ENCODE measurements around the gene CACNB4. TPM values are rescaled to one million over a fixed set of nuclear protein-coding genes. Genes with fewer than 3 reads are reported as not detected.

Gene CACNB4
- polyA plus RNA-seq, 1 donor from 2014 or later = 29.0 TPM

- H3K9me2 ChIP-seq (ENCODE audit: insufficient read depth, low read length) = no peaks in the 10 kb centered on the region
- no peak for TF ChIP-seq EZH2 (IDR thresholded peaks at IDR 0.05; ENCODE audit: borderline replicate concordance, insufficient read depth, low read length, poor library complexity, severe bottlenecking)
- no peak for TF ChIP-seq RAD21 (conservative IDR thresholded peaks at IDR 0.05)
- no peak for TF ChIP-seq TAF1 (IDR thresholded peaks at IDR 0.05; ENCODE audit: low read depth)
- no peak for TF ChIP-seq CTCF (IDR thresholded peaks at IDR 0.05; ENCODE audit: poor library complexity, severe bottlenecking)
- no peak for TF ChIP-seq POLR2AphosphoS5 (IDR thresholded peaks at IDR 0.05)
- no peak for TF ChIP-seq REST (IDR thresholded peaks at IDR 0.05; ENCODE audit: borderline replicate concordance)
- TF ChIP-seq EP300 (conservative IDR thresholded peaks at IDR 0.05; ENCODE audit: poor library complexity, severe bottlenecking) = no peak
- no peak for TF ChIP-seq MXI1 (conservative IDR thresholded peaks at IDR 0.05; ENCODE audit: poor library complexity, severe bottlenecking)
- no peak for TF ChIP-seq SMC3 (conservative IDR thresholded peaks at IDR 0.05; ENCODE audit: poor library complexity)
These were observed 133.0 kb downstream of the CACNB4 start for GRCh38 chr2:151965884-151966283.

GRCh38 chr2:151961558-151961957 is 137.3 kb downstream of the CACNB4 start:
- Histone ChIP-seq H3K9ac (ENCODE audit: low read length) (no peak overlapping the region), H2AFZ (ENCODE audit: low read depth, low read length) (no peak overlapping the region), H3K36me3 (ENCODE audit: insufficient read depth, low read length) (no peaks in the 10 kb centered on the region), H3K27me3 (ENCODE audit: insufficient read depth, low read depth, low read length) (no peaks in the 10 kb centered on the region), H4K20me1 (ENCODE audit: insufficient read depth) (no peaks in the 10 kb centered on the region), H3K27ac (ENCODE audit: low read length) (no peak overlapping the region), H3K79me2 (replicated peaks; ENCODE audit: insufficient read depth, low read length) (no peaks in the 10 kb centered on the region), H3F3A (ENCODE audit: insufficient read depth, low read length, poor library complexity, severe bottlenecking) (no peaks in the 10 kb centered on the region), H3K9me2 (ENCODE audit: insufficient read depth, low read length) (no peaks in the 10 kb centered on the region), H3K4me3 (ENCODE audit: low read length) (no peak overlapping the region), H3K4me2 (ENCODE audit: low read length) (no peak overlapping the region), H3K9me3 (ENCODE audit: low read length) (no peaks in the 10 kb centered on the region)
- TF ChIP-seq RAD21 (conservative IDR thresholded peaks at IDR 0.05) (no peak), SMC3 (conservative IDR thresholded peaks at IDR 0.05; ENCODE audit: poor library complexity) (no peak), EZH2 (IDR thresholded peaks at IDR 0.05; ENCODE audit: borderline replicate concordance, insufficient read depth, low read length, poor library complexity, severe bottlenecking) (no peak), EP300 (conservative IDR thresholded peaks at IDR 0.05; ENCODE audit: poor library complexity, severe bottlenecking) (no peak)

More at GRCh38 chr2:151965884-151966283, 133.0 kb downstream of the CACNB4 start:
- H3F3A ChIP-seq (ENCODE audit: insufficient read depth, low read length, poor library complexity, severe bottlenecking) = no peaks in the 10 kb centered on the region
- H3K4me2 ChIP-seq (ENCODE audit: low read length) = no peak overlapping the region
- H3K4me3 ChIP-seq (ENCODE audit: low read length) = no peak overlapping the region
- H4K20me1 ChIP-seq (ENCODE audit: insufficient read depth) = no peaks in the 10 kb centered on the region
- H3K79me2 ChIP-seq (replicated peaks; ENCODE audit: insufficient read depth, low read length) = peaks cover 11% of the 10 kb centered on the region
- H3K9me3 ChIP-seq (ENCODE audit: low read length) = no peaks in the 10 kb centered on the region
- H3K36me3 ChIP-seq (ENCODE audit: insufficient read depth, low read length) = no peaks in the 10 kb centered on the region
- H2AFZ ChIP-seq (ENCODE audit: low read depth, low read length) = no peak overlapping the region
- no peak overlapping the region for H3K9ac ChIP-seq (ENCODE audit: low read length)
- no peaks in the 10 kb centered on the region for H3K27me3 ChIP-seq (ENCODE audit: insufficient read depth, low read depth, low read length)
- no peak overlapping the region for H3K27ac ChIP-seq (ENCODE audit: low read length)
